NOMO-1 (cell line): ENCODE measurements around the gene VMA21.

Source experiments
- DNase-seq, 2 experiments: peaks; one replicate each; lab custom pipeline; 2025; ENCODE audit not compliant: unreplicated experiment in 2 of 2; lab: John Stamatoyannopoulos, UW

Gene VMA21, protein sequence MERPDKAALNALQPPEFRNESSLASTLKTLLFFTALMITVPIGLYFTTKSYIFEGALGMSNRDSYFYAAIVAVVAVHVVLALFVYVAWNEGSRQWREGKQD

GRCh38 chrX:151396825-151397740, at the start of gene VMA21:
Gene VMA21, plus strand, starts transcription at chrX:151397206. Its CDS starts 103 bp downstream, at chrX:151397309.
- DNase-seq = peak; percentile 51 to 69

GRCh38 chrX:151359341-151359740, 37.7 kb upstream of the VMA21 start:
- DNase-seq = no peak

GRCh38 chrX:151359931-151360871, 36.8 kb upstream of the VMA21 start:
- no peak for DNase-seq

DNA sequence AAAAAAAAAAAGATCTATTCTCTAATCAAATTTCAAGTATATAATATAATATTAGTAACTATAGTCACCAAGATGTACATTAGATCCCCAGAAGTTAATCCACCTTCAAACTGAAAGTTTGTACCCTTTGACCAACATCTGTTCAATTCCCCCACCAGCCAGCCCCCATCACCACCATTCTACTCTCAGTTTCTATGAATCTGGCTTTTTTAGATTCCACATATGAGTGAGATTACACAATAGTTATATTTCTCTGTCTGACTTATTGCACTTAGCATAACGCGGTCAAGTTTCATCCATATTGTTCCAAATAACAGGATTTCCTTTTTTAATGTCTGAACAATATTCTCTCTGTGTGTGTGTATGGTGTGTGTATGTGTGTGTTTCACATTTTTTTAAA, 33.7 kb upstream of the VMA21 start:
- DNase-seq = no peak

DNA sequence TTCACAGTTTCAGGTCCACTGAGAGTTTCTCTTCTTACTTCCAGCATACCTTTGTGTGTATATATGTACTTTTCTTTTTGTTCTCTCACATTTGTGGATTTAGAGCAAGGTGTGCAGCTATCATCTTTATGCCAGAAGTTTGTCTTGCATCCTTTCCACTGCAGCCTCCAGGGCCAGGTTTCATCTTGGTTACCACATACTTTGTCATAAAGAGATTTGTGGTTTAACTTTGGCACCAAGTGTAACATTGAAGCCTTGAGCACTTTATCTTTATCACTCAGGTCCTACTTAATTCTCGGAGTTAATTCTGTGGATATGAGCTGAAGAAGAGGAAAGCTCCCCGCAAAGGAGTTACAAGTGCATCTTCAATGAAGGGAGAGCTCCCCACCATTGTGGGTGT, 31.4 kb upstream of the VMA21 start:
- no peak for DNase-seq

DNA sequence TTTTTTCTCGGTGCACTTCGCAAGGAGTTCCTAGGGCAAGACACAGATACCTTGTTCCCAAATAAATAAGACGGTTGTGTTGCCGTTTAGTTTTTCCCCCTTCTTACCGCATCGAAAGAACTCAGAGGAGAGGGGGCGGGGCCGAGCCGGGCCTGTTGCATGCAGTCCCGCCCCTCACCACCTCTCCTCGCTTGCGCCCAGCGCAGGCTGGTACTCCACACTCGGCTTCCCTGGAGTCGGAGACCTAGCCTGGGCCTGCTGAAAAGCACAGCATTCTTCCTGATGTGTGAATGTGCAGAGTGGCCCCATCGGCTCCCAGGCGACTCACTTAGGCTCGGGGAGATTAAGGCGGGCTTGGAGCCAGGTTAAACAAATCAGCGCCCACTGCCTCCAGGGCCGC, 26.1 kb upstream of the VMA21 start:
- no peak for DNase-seq

DNA sequence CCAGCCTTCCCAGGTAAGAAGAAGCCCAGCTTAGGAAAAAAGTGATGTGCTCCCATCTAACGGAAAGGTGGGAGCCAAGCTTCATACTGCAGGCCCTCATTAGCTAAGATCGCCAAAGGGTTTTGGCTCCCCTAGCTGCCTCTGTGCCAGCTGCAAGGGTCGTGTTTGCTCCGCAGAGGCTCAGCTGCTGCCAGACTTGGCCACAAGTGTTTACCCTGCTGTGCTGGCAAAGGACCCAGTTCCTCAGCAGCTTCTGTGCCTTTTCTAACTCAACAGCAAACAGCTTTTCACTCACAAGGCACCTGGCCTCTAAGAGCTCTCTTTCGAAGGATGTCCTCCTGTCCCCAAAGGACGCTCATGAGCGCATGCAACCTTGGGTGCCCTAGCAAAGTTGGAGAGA, 12.2 kb upstream of the VMA21 start:
- DNase-seq = no peak

DNA sequence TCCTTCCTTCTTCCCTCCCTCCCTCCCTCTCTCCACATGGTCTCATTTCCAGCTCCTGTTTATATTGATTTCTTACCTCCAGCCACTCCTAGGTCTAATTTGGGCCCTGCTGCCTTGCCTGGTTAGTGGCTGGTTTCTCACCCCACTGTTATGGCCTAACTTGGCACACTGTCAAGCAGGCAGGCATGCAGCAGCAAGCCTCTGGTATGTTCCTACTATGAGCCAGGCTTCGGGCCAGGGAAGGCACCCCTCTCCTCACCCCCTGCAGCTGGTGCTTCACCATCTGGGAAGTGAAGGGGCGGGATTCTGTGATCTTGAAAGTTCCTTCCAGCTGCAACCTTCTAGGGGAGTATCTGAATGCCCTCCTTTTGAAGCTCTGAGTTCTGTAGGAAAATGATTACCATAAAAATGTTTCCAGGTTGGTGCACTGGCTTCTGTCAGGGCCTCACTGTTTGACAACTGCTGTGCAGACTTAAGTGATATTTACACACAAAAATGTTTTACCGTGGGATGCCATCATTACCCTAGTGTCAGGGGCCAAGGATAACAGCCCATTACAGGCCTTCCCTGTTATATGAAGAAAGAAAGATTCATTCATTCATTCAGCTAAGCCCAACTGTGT, 10.1 kb upstream of the VMA21 start:
- DNase-seq = no peak

DNA sequence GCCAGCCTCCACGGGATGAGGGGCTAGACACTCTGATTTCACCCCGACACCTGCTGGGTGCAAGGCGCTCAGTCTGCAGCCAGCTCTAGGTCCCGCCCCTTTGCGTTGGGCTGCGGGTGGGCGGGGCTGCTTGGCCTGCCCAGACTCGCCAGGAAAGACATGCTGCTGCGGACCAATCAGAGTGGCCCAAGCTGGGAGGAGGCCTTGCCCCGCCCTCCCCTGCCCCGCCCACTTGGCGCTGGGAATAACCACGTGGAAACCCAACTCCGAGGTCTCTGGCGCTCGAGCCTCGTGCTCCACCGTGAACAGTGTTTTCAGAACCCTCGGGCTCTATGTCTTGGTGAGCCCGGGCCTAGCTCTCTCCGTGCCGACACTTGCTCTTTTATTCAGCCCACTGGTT, 5.3 kb upstream of the VMA21 start:
- no peak for DNase-seq

DNA sequence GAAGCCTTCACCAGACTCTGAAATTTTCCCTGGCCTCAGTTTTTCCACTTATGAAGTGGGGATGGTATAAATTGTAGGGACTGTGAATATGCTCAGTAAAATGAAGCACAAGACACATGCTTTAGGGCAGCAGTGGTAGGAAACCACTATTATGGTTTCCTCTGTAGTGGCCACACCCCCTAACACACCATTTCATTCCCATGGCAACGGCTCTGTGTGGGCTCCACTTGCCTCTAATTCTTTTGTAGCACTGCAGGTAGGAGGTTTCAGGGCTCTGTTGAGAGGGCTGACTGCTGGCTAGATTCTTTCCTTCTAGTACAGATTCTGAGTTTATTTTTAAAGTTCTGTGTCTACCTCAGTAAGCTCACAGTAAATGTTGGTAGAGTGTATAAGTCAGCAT, 3.5 kb upstream of the VMA21 start:
- DNase-seq = no peak

GRCh38 chrX:151396042-151396824, 773 bp upstream of the VMA21 start:
- DNase-seq = peak in 1 of 2 experiments; percentile 44

GRCh38 chrX:151397741-151398070, 700 bp downstream of the VMA21 start:
- peak in 1 of 2 experiments; percentile 28 for DNase-seq

DNA sequence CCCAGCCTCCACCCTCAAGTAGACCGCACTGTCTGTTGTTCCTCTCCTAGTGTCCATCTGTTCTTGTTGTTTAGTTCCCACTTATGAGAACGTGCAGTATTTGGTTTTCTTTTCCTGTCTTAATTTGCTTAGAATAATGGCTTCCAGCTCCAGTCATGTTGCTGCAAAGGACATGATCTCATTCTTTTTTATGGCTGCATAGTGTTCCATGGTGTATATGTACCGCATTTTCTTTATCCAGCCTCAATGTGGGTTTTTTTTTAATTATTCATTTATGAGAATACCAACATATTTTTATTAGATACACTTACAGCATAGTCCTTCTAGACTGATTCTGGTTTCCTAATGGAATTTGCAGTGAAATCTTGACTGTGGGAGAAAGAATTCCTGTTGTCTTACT, 1.3 kb downstream of the VMA21 start:
- no peak for DNase-seq

- DNase-seq = no peak
These were observed 5.8 kb downstream of the VMA21 start for GRCh38 chrX:151402719-151403390.

DNA sequence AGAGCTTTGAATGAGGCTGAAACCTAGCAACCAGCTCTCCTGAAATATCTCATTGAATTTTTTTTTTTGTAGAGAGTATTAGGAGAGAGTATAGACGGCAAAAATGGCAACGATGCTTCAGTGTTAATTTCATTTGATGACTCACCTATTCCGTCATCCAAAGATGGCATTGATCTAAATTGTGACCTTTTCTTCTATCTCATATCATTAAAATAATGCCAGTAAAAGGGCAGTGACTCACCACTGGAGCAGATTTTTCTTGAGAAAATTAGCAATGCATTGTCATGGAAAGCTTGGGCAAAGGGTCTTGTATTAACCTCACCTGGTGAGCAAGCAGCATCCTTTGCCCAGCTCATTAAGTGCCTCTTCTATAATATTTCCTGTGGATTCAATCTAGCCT, 19.6 kb downstream of the VMA21 start:
- DNase-seq = no peak

- DNase-seq = no peak
These were observed 22.8 kb downstream of the VMA21 start for GRCh38 chrX:151419782-151420181.

GRCh38 chrX:151424505-151424904, 27.5 kb downstream of the VMA21 start:
- DNase-seq = no peak

DNA sequence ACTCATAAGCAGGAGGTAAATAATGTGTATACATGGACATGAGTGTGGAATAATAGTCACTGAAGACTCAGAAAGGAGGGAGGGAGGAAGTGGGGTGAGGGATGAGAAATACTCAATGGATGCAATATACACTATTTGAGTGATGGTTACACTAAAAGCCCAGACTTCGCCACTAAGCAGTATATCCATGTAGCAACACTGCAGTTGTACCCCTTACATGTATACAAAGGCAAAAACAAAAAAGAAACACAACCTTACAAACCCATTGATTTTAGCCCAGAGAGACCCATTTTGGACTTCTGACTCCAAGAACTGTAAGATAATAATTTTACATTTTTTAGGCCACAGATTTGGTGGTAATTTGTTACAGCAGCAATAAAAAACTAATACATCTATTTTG, 51.5 kb downstream of the VMA21 start:
- peak in 1 of 2 experiments; percentile 8 for DNase-seq

GRCh38 chrX:151458824-151459223, 61.8 kb downstream of the VMA21 start:
- DNase-seq = no peak
